GM19043 (cell line): ENCODE results near the gene WASF3.
"Not testable (repeated sequence)": the region's sequence is repeated elsewhere in the genome, so short reads cannot be mapped to it uniquely, and the experiment has no call there.

Source experiments
- ATAC-seq: cut with Tn5 transposase; IDR thresholded peaks from one replicate; pipeline ENCODE4 v1.9.1; 2021; ENCODE audit warnings: low read depth; ENCODE audit not compliant: unreplicated experiment

The WASF3 gene

GRCh38 chr13:26623125-26623524 lies 65.6 kb downstream of the WASF3 start:
- no peak for ATAC-seq

DNA sequence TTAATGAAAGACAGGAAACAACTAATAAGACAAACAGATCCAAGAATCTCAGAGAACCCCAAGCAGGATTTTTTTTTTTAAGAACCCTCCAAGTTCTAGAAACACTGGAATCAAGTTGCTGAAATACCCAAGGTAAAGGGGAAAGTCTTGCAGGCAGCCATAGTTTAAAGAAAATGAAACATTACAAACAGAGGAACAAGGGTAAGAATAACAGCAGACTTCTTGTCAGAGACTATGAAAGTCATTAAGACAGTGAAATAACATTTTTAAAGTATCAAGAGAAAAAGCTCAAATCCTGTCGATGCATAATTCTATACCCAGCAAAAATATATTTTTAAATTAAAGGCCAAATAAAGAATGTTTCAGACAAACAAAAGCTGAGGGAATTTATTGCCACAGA lies 67.1 kb downstream of the WASF3 start:
- no peak for ATAC-seq

DNA sequence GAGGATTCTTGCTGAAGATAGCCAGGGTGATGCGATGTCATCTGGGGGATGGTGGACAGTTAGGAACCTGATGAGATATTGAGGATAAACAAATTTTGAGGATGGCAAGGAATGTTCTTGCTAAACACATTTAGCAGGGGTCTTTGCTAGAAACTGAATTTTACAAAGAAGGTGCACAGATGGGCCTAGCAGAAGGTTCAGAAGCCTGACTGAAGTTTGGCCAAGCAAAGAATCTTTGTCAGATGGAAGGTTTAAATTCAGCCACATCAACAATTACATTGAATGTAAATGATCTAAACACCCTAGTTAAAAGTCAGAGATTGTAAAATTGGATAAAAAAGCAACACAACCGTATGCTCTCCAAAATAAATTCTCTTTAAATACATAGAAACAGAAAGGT lies 68.8 kb downstream of the WASF3 start:
- ATAC-seq = no peak

DNA sequence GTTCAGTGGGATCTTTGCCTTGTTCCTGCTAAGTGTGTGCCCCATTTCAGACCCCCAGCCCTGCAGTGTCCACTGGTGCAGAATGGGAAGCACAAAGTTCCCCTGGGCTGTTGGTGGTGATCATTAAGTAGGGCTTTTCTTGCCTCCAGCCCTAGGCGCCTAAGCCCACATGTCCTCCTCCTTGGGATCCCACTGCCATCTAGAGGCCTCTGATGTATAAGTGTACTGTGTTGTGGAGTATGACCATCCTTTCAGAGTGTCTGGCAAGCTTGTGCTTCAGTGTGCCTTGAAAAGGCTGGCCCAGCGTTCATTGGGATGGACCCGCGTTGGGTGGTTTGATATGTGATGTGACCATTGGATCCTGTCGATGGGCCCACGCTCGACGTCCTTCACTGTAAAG lies 71.2 kb downstream of the WASF3 start:
- no peak for ATAC-seq

GRCh38 chr13:26629260-26629825 lies 71.9 kb downstream of the WASF3 start:
- ATAC-seq = no peak

GRCh38 chr13:26635634-26636033 lies 78.2 kb downstream of the WASF3 start:
- not testable (repeated sequence) for ATAC-seq

DNA sequence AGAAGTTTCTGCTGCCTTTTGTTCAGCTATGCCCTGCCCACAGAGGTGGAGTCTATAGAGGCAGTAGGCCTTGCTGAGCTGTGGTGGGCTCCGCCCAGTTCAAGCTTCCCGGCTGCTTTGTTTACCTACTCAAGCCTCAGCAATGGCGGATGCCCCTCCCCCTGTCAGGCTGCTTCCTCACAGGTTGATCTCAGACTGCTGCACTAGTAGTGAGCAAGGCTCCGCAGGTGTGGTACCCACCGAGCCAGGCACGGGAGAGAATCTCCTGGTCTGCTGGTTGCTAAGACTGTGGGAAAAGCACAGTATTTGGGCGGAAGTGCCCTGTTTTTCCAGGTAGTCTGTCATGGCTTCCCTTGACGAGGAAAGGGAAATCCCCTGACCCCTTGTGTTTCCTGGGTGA lies 78.6 kb downstream of the WASF3 start:
- not testable (repeated sequence) for ATAC-seq

- no peak for ATAC-seq
These were observed 89.1 kb downstream of the WASF3 start for GRCh38 chr13:26646603-26647002.

DNA sequence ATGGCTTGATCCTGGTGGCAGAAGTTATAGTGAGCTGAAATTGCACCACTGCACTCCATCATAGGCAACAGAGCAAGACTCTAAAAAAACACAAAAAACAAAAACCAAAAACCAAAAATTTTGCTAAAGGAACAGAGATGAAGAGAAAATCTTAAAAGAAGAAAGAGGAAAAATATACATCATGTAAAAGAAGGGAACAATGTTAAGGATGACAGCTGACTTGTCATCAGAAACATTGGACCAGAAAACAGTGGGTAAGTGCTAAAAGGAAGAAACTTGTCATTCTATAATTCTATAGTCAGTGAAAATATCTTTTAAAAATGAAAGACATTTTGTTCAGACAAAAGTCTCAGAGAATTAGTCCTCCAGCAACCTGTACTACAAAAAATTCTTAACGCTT lies 93.8 kb downstream of the WASF3 start:
- no peak for ATAC-seq

GRCh38 chr13:26653310-26653709 lies 95.8 kb downstream of the WASF3 start:
- no peak for ATAC-seq

GRCh38 chr13:26653842-26654241 lies 96.4 kb downstream of the WASF3 start:
- no peak for ATAC-seq

GRCh38 chr13:26656919-26657318 lies 99.4 kb downstream of the WASF3 start:
- ATAC-seq = no peak

DNA sequence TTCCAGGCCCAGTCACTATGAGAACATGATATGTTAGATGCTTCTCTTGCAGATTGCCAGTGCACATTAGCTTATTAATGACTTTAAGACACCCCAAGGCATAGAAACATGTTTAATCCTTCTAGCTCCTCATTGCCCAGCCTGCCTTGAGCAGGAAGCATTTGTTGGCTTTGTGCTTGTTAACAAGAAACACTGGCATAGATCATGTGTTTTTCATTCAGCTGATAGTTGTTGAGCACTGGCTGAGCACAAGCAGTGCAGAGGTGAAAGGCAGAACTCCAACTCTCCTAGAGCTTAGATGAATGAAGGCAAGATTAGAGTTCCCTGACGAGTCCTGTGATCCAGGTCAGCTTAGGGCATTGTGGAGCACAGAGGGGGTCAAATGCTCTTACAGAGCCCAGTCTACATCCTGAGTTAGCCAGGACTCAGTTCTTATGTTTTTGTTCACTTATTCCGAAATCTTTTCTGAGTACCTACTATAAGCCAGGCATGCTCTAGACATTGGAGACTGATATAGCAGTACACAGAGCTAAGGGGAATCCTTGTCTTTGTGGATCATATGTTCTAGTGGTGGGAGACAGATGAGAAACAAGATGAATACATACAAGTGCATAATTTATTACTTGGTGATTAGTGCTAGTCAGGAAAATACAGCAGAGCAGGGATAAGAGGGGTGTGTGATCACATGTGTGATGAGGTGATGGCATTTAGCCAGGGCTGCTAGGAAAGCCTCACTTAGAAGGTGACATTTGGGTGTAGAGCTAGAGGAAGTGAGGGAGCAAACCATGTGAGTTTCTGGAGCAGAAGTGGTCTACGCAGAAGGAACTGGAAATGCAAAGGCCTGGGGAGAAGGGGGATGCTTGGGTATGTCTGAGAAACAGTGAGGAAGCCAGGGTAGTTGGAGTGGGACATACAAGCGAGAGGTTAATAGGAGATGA lies 101.2 kb downstream of the WASF3 start:
- no peak for ATAC-seq

- ATAC-seq = no peak
These were observed 102.7 kb downstream of the WASF3 start for GRCh38 chr13:26660185-26660584.

GRCh38 chr13:26660766-26661165 lies 103.3 kb downstream of the WASF3 start:
- no peak for ATAC-seq

DNA sequence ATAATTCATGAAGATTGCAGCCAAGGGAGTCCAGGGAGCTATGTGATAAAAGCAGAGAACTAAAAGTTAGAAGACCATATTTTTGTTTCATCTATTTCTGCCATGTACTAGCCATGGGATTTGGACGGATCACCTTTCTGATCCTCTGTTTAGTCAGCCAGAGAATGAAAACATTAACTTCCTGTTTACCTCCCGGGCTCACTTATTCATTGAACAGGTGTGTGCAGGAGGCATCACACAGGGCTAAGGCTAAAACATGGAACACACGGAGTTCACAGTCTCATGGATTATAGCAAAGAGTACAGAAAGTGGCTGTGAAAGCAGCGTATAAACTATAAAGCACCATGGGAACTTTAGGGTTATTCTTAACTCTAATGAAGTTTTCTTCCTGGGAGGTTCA lies 106.3 kb downstream of the WASF3 start:
- no peak for ATAC-seq

DNA sequence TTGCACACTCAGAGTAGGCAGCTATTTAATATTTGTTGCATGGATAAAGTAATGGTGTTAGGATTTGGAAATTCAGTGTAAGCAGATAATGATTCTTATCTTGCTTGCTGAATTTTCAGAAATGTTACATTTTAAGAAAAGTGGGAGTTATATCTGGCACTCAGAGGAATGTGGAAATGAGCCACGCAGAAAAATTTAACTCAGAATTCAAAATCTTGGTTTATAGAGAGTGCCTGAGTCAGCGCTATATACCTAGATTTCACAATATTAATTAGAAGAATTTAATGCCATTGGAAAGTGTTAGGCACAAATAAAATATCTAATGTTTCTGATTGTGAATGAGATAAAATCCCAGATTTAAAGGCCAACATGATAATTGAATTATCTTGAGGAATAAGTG lies 106.8 kb downstream of the WASF3 start:
- ATAC-seq = no peak

DNA sequence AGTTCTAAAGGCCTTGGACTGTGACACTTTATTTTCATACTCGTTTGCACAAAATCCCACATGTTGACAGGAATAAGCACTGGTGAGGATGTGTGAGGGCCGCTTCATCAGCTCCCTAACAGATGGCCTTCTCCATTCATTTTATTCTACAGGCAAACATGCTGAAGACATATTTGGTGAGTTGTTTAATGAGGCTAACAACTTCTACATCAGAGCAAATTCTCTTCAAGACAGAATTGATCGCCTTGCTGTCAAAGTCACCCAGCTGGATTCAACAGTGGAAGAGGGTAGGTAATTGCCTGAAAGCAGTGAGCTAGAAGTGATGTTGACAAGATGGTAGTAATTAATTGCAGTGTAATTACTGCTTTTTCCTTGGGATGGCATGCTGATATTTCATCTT lies 107.4 kb downstream of the WASF3 start:
- ATAC-seq = no peak

DNA sequence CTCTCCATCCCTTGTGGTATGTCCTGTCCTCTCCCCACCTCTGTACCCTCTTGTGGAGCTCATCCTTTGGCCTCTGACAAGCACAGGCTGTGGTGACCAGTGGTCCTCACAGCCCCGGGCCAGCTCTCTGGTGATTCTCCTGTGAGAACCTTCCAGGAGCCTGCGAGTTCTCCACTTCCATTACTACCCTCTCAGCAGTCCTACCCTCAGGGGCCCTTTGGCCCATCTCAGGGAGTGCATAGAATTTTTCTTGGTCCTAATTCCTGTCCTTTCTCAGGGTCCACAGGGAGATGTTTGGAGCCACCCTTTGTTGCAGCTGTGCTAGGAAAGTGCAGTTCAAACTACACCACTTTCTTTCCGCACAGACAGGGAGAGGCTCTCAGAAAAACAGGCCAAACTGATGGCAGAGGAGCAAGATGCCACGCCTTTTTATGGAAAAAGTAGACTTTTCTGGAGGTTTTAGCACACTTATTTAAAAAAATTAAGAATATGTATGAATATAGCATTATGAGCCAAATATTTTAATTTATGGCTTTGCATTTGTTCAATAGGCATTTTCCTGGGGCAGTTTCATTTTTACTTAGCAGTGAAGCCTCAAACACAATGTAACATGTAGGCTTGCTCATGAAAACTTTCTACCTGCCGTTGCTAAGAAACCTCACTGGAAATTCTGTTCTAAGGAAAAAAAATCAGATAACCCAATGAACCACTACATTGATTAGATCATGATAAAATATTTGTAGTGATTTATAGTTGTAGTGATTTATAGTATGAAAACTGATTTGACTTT lies 111.1 kb downstream of the WASF3 start:
- no peak for ATAC-seq

DNA sequence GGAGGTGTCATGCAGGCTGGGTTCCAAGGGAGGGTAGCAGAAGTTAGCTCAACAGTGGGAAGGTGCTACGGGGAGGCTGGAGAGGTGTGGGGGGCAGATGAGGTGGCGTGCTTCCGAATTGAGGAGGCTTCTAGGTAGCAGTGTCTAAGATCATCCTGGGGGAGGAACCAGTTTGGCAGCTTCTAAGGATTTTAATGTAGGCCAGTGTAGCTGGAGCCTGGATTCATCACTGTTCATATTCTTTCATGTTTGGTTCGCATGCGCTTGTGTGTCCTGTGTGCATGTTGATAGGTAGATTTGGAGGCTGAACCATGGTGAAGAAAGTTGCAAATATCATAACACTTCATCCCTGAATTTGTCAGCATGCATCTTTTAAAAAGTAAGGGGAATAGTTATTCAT lies 116.4 kb downstream of the WASF3 start:
- ATAC-seq = no peak

DNA sequence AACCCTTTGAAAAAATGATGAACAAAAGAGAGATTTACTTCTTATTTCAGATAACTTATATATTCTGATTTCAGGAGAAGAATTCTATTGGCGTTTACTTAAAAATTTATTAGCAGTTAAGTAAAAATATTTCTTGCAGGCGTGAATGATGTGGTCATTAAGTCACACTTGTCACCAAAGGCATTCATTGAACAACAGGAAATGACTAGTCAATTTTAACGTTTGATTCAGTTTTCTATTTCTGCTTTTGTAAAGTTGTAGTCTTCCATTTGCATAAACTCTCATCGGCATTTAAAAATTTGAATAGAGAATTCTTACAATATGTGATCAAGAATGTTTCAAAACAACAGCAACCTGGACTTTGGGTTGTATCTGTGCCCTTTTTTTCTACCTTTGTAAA lies 119.7 kb downstream of the WASF3 start:
- ATAC-seq = no peak
